NT2/D1 (cell line): ENCODE measurements around the gene FAM187B.

Experiments
- DNase-seq: peaks from one replicate; pipeline ENCODE4 v3.0.0-alpha.2; 2011; ENCODE audit warnings: low read depth, low spot score
- H3K27me3 ChIP-seq: 2 replicates; pipeline ENCODE4 v1.6.0; 2011; ENCODE audit warnings: mild to moderate bottlenecking; ENCODE audit not compliant: insufficient read length, insufficient read depth
- H3K36me3 ChIP-seq: 2 replicates; pipeline ENCODE4 v1.6.1; 2011; ENCODE audit warnings: mild to moderate bottlenecking, low read length, mixed read lengths; ENCODE audit not compliant: insufficient read depth, insufficient read length
- H3K4me1 ChIP-seq: 2 replicates; pipeline ENCODE4 v1.5.1; 2011; ENCODE audit not compliant: insufficient read depth, insufficient read length
- H3K4me3 ChIP-seq: 2 replicates; pipeline ENCODE4 v1.5.1; 2011; ENCODE audit warnings: low read depth; ENCODE audit not compliant: insufficient read length
- H3K9ac ChIP-seq: 2 replicates; pipeline ENCODE4 v1.6.0; 2011; ENCODE audit warnings: low read depth; ENCODE audit not compliant: insufficient read length
- H3K9me3 ChIP-seq: 2 replicates; pipeline ENCODE4 v1.5.1; 2011; ENCODE audit warnings: mild to moderate bottlenecking, low read length; ENCODE audit not compliant: insufficient read depth
- SUZ12 ChIP-seq: IDR thresholded peaks from 2 replicates; pipeline ENCODE4 v1.6.1; 2011; ENCODE audit not compliant: insufficient read length, insufficient read depth; ENCODE audit errors: extremely low read depth
- YY1 ChIP-seq: IDR thresholded peaks from 2 replicates; pipeline ENCODE4 v1.6.1; 2011; ENCODE audit not compliant: insufficient read length, insufficient read depth
- ZNF274 ChIP-seq: IDR thresholded peaks from 2 replicates; pipeline ENCODE4 v1.6.1; 2011; ENCODE audit warnings: mild to moderate bottlenecking, low read depth, low read length

FAM187B gene

GRCh38 chr19:35177377-35178274 lies 50.9 kb downstream of the FAM187B start:
- no peaks in the 10 kb centered on the region for H3K4me1 ChIP-seq
- 0 out of 2 replicates have a peak, but pooled peaks cover 2% of the 10 kb centered on the region for H3K9me3 ChIP-seq
- H3K4me3 ChIP-seq: no peak overlapping the region
- DNase-seq: no peak
- TF ChIP-seq ZNF274 (no peak), YY1 (no peak), SUZ12 (no peak)
- no peaks in the 10 kb centered on the region for H3K36me3 ChIP-seq
- H3K27me3 ChIP-seq: no peaks in the 10 kb centered on the region
- H3K9ac ChIP-seq: no peak overlapping the region

DNA sequence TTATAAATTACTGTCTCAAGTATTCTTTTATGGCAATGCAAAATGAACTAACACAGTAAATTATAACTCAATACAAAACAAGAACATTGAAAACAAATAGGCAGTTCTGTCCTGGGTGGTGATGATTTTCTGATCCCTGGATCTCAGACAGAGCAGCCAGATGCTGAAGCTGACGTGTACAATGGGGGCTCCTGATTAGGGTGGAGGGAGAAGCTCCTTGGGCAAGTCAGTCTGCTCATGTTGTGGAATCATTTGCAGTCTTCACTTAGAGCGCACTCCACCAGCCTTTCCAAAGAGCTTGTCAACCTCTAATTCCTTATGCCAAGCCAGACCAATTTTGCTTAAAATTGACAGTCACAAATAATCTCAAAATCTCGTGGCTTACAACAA lies 52.4 kb downstream of the FAM187B start:
- no peak overlapping the region for H3K4me3 ChIP-seq
- H3K36me3 ChIP-seq: peaks cover 6% of the 10 kb centered on the region
- DNase-seq: no peak
- H3K9me3 ChIP-seq: no peaks in the 10 kb centered on the region
- H3K4me1 ChIP-seq: no peaks in the 10 kb centered on the region
- TF ChIP-seq ZNF274 (no peak), YY1 (no peak), SUZ12 (no peak)
- H3K27me3 ChIP-seq: no peaks in the 10 kb centered on the region
- no peak overlapping the region for H3K9ac ChIP-seq
